GM23338 (cell line): ENCODE measurements around the gene INKA1. TPM values are rescaled to one million over a fixed set of nuclear protein-coding genes. Genes with fewer than 3 reads are reported as not detected.

Experiments used
- ATAC-seq: fragments of 200-7000 bp; cut with Tn5 transposase; 3 replicates; pipeline ENCODE4 v1.9.1; 2020
- DNase-seq: peaks from one replicate; pipeline ENCODE4 v3.0.0-alpha.2; 2015; ENCODE audit warnings: low spot score
- H2AFZ ChIP-seq: fragments of 200-600 bp; sonication (generic); 2 replicates; pipeline ENCODE4 v1.8.0; 2016; ENCODE audit warnings: antibody characterized with exemption, mild to moderate bottlenecking, moderate library complexity
- H3F3A ChIP-seq: fragments of 200-600 bp; sonication (generic); replicated peaks from 2 replicates; pipeline ENCODE4 v1.8.0; 2017; ENCODE audit warnings: antibody characterized with exemption, mixed run types, low read depth
- H3K27ac ChIP-seq: fragments of 200-600 bp; sonication (generic); 2 replicates; pipeline ENCODE4 v1.6.1; 2016; ENCODE audit warnings: low read depth
- H3K27me3 ChIP-seq: fragments of 200-600 bp; sonication (generic); 2 replicates; pipeline ENCODE4 v1.8.0; 2016; ENCODE audit warnings: mild to moderate bottlenecking, mixed run types, moderate library complexity; ENCODE audit not compliant: insufficient read depth
- H3K36me3 ChIP-seq: fragments of 200-600 bp; sonication (generic); 2 replicates; pipeline ENCODE4 v1.8.0; 2016; ENCODE audit warnings: mild to moderate bottlenecking; ENCODE audit not compliant: insufficient read depth
- H3K4me1 ChIP-seq: fragments of 200-600 bp; sonication (generic); 2 replicates; pipeline ENCODE4 v1.8.0; 2016; ENCODE audit warnings: mild to moderate bottlenecking, moderate library complexity; ENCODE audit not compliant: insufficient read depth
- H3K4me2 ChIP-seq: fragments of 200-600 bp; sonication (generic); 2 replicates; pipeline ENCODE4 v1.7.1; 2017; ENCODE audit warnings: mixed run types
- H3K4me3 ChIP-seq: fragments of 200-600 bp; sonication (generic); 2 replicates; pipeline ENCODE4 v1.6.1; 2016; ENCODE audit warnings: mixed run types
- H3K79me2 ChIP-seq: fragments of 200-600 bp; sonication (generic); replicated peaks from 2 replicates; pipeline ENCODE4 v1.8.0; 2017; ENCODE audit warnings: mild to moderate bottlenecking; ENCODE audit not compliant: insufficient read depth
- H3K9me2 ChIP-seq: fragments of 200-600 bp; sonication (generic); 2 replicates; pipeline ENCODE4 v1.8.0; 2017; ENCODE audit not compliant: insufficient read depth
- H4K20me1 ChIP-seq: fragments of 200-600 bp; sonication (generic); replicated peaks from 2 replicates; pipeline ENCODE4 v1.8.0; 2017; ENCODE audit warnings: mild to moderate bottlenecking; ENCODE audit not compliant: insufficient read depth
- H3K27ac Mint-ChIP-seq: 2 replicates; pipeline ENCODE4 v1.8.0; 2020; ENCODE audit warnings: inconsistent platforms, mild to moderate bottlenecking, moderate library complexity, mixed read lengths
- H3K27me3 Mint-ChIP-seq: 3 replicates; pipeline ENCODE4 v1.8.0; 2022; ENCODE audit warnings: low read depth, mild to moderate bottlenecking, moderate library complexity, mixed read lengths, inconsistent platforms; ENCODE audit not compliant: insufficient read depth, poor library complexity
- H3K36me3 Mint-ChIP-seq: 3 replicates; pipeline ENCODE4 v1.8.0; 2021; ENCODE audit warnings: low read depth, mild to moderate bottlenecking, inconsistent platforms, moderate library complexity, mixed read lengths
- H3K4me1 Mint-ChIP-seq: 3 replicates; pipeline ENCODE4 v1.8.0; 2020; ENCODE audit warnings: mild to moderate bottlenecking, inconsistent platforms, mixed read lengths
- H3K4me3 Mint-ChIP-seq: 3 replicates; pipeline ENCODE4 v1.8.0; 2021; ENCODE audit warnings: moderate library complexity, mild to moderate bottlenecking, inconsistent platforms, mixed read lengths
- H3K9me3 Mint-ChIP-seq: 3 replicates; pipeline ENCODE4 v1.8.0; 2020; ENCODE audit warnings: moderate library complexity, mild to moderate bottlenecking, inconsistent platforms, mixed read lengths
- CREB1 ChIP-seq: fragments of 250-450 bp; sonication (Bioruptor Pico); IDR thresholded peaks from 2 replicates; pipeline ENCODE4 v1.5.0; 2020; ENCODE audit warnings: low read depth, mild to moderate bottlenecking, moderate library complexity
- EZH2 ChIP-seq: fragments of 200-600 bp; sonication (generic); IDR thresholded peaks from one replicate; pipeline ENCODE4 v1.8.0; 2017; ENCODE audit warnings: antibody characterized with exemption, mild to moderate bottlenecking, low read depth; ENCODE audit not compliant: unreplicated experiment
- POLR2AphosphoS5 ChIP-seq: IDR thresholded peaks from 2 replicates; pipeline ENCODE4 v1.6.1; 2016; ENCODE audit warnings: antibody characterized with exemption, low read depth
- ZNF114 ChIP-seq: fragments of 250-450 bp; sonication (Bioruptor Pico); IDR thresholded peaks from 2 replicates; pipeline ENCODE4 v1.5.0; 2020; ENCODE audit warnings: mild to moderate bottlenecking, moderate library complexity
- ZNF331 ChIP-seq: fragments of 250-450 bp; sonication (Bioruptor Pico); IDR thresholded peaks from 2 replicates; pipeline ENCODE4 v1.5.0; 2020; ENCODE audit warnings: low read depth, mild to moderate bottlenecking, moderate library complexity
- polyA plus RNA-seq: library from polyadenylated mRNA; unstranded; fragments of >200 nt; fragmentation: Nextera tagmentation; extraction: Ambion mirVana; gene quantifications from 2 replicates; pipeline ENCODE4 v1.2.1, GENCODE V29; 2016
- total RNA-seq: library from RNA; depleted of rRNA; stranded (reverse); fragments of >200 nt; shearing (Covaris generic); gene quantifications from 2 replicates; pipeline ENCODE4 v1.2.3, GENCODE V29; 2014
- TF ChIP-seq, protein P1 (sequence below): IDR thresholded peaks from 2 replicates; pipeline ENCODE4 v1.6.1; 2016; ENCODE audit warnings: antibody characterized with exemption
- TF ChIP-seq, protein P2 (sequence below): fragments of 250-450 bp; sonication (Bioruptor Pico); IDR thresholded peaks from 2 replicates; pipeline ENCODE4 v1.5.0; 2020; ENCODE audit warnings: mild to moderate bottlenecking, moderate library complexity

INKA1 gene
- total and polyA plus RNA-seq, 2 experiments from 2014 or later: 3.7 to 4.0 TPM

DNA sequence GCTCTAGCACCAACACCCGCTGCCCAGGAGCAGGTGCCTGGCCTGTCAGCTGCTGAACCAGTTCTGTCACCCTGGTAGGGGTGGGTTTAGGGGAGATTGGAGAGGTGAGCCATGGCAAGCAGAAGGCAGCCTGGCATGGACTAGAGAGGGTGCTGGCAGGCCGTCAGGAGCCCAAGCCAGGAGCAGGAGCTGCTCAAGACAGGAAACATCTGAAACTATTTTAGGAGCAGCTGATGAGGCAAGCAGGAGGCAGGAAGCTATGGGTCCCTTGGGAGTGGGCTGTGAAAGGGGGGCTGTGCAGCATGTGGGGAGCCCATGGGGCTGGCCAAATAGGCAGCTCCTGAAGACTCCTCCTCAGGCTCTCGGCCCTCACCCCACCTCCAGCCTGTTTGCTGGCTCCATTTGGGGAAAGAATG, 2.3 kb downstream of the INKA1 start:
- TF ChIP-seq ZNF114 (no peak), POLR2AphosphoS5 (no peak), ZNF331 (no peak), CREB1 (no peak), EZH2 (no peak)
- TF ChIP-seq, protein P1, sequence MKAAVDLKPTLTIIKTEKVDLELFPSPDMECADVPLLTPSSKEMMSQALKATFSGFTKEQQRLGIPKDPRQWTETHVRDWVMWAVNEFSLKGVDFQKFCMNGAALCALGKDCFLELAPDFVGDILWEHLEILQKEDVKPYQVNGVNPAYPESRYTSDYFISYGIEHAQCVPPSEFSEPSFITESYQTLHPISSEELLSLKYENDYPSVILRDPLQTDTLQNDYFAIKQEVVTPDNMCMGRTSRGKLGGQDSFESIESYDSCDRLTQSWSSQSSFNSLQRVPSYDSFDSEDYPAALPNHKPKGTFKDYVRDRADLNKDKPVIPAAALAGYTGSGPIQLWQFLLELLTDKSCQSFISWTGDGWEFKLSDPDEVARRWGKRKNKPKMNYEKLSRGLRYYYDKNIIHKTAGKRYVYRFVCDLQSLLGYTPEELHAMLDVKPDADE: no peak
- TF ChIP-seq, protein P2, sequence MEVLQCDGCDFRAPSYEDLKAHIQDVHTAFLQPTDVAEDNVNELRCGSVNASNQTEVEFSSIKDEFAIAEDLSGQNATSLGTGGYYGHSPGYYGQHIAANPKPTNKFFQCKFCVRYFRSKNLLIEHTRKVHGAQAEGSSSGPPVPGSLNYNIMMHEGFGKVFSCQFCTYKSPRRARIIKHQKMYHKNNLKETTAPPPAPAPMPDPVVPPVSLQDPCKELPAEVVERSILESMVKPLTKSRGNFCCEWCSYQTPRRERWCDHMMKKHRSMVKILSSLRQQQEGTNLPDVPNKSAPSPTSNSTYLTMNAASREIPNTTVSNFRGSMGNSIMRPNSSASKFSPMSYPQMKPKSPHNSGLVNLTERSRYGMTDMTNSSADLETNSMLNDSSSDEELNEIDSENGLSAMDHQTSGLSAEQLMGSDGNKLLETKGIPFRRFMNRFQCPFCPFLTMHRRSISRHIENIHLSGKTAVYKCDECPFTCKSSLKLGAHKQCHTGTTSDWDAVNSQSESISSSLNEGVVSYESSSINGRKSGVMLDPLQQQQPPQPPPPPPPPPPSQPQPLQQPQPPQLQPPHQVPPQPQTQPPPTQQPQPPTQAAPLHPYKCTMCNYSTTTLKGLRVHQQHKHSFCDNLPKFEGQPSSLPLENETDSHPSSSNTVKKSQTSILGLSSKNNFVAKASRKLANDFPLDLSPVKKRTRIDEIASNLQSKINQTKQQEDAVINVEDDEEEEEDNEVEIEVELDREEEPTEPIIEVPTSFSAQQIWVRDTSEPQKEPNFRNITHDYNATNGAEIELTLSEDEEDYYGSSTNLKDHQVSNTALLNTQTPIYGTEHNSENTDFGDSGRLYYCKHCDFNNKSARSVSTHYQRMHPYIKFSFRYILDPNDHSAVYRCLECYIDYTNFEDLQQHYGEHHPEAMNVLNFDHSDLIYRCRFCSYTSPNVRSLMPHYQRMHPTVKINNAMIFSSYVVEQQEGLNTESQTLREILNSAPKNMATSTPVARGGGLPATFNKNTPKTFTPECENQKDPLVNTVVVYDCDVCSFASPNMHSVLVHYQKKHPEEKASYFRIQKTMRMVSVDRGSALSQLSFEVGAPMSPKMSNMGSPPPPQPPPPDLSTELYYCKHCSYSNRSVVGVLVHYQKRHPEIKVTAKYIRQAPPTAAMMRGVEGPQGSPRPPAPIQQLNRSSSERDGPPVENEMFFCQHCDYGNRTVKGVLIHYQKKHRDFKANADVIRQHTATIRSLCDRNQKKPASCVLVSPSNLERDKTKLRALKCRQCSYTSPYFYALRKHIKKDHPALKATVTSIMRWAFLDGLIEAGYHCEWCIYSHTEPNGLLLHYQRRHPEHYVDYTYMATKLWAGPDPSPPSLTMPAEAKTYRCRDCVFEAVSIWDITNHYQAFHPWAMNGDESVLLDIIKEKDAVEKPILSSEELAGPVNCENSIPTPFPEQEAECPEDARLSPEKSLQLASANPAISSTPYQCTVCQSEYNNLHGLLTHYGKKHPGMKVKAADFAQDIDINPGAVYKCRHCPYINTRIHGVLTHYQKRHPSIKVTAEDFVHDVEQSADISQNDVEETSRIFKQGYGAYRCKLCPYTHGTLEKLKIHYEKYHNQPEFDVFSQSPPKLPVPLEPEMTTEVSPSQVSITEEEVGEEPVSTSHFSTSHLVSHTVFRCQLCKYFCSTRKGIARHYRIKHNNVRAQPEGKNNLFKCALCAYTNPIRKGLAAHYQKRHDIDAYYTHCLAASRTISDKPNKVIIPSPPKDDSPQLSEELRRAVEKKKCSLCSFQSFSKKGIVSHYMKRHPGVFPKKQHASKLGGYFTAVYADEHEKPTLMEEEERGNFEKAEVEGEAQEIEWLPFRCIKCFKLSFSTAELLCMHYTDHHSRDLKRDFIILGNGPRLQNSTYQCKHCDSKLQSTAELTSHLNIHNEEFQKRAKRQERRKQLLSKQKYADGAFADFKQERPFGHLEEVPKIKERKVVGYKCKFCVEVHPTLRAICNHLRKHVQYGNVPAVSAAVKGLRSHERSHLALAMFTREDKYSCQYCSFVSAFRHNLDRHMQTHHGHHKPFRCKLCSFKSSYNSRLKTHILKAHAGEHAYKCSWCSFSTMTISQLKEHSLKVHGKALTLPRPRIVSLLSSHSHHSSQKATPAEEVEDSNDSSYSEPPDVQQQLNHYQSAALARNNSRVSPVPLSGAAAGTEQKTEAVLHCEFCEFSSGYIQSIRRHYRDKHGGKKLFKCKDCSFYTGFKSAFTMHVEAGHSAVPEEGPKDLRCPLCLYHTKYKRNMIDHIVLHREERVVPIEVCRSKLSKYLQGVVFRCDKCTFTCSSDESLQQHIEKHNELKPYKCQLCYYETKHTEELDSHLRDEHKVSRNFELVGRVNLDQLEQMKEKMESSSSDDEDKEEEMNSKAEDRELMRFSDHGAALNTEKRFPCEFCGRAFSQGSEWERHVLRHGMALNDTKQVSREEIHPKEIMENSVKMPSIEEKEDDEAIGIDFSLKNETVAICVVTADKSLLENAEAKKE: no peak
- Histone ChIP-seq H3K9me2 (no peaks in the 10 kb centered on the region), H2AFZ (no peak overlapping the region), H3K4me3 (peak overlapping the region; percentile 34; the same call in 1 of the 2 replicates), H3K36me3 (no peaks in the 10 kb centered on the region), H3K4me2 (peak overlapping the region; percentile 74), H3K79me2 (no peaks in the 10 kb centered on the region), H4K20me1 (no peaks in the 10 kb centered on the region), H3K27ac (no peak overlapping the region), H3F3A (peaks cover 15% of the 10 kb centered on the region; the same call in 1 of the 2 replicates), H3K4me1 (peaks cover 34% of the 10 kb centered on the region), H3K27me3 (peaks cover 15% of the 10 kb centered on the region)
- Mint-ChIP-seq H3K9me3 (no peaks in the 10 kb centered on the region), H3K4me3 (peak overlapping the region; percentile 48), H3K27ac (no peak overlapping the region), H3K27me3 (peaks cover 25% of the 10 kb centered on the region), H3K4me1 (peaks cover 40% of the 10 kb centered on the region), H3K36me3 (no peaks in the 10 kb centered on the region)
- DNase-seq: no peak
- no peak for ATAC-seq
